HUDEP-2 (cell line): ENCODE data around the gene SPATA33.

ENCODE experiments used
- DNase-seq, 76 experiments: peaks; one replicate each; lab custom pipeline; 2025; ENCODE audit not compliant: unreplicated experiment in 76 of 76; lab: John Stamatoyannopoulos, UW

The SPATA33 gene

DNA sequence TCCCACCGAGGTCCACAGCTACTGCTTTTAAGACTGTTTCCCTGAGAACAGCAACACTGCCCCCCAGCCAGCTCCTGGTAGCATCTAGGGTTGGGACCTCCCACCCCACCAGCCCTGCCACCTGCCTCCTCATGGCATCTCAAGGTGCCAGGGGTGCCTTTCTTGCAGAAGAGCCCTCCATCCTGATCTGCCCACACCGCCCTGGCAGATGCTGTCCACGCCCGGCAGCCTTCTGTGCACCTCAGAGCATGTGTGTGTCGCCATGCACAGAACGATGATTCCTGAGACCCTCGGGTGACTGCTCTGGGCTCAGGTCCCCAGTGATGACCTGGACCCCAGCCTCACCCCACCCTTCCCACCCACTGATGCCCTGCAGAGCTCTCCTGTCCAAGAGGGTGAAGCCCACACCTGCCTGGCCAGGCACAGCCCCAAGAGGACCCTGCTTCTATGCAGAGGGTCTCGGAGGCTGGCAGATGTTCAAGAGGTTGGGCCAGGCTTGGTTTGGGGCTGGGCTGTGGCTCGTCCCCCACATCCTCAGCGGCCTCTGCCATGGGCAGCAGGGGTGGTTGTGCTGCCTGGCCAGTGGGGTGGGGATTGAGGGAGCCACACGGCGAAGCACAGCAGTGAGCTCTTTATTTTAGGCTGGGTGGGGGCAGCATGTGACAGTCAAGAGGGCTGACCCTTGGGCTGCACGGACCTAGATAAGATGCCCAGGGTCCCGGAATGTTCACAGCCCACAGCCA lies 49.1 kb downstream of the SPATA33 start:
- DNase-seq = no peak

GRCh38 chr16:89707695-89708094 lies 50.1 kb downstream of the SPATA33 start:
- no peak for DNase-seq

- DNase-seq = peak in 46 of 76 experiments; percentile 10 to 65 (median 39)
Measured at GRCh38 chr16:89708481-89708931, 50.9 kb downstream of the SPATA33 start.

- no peak for DNase-seq
Measured at GRCh38 chr16:89709166-89709565, 51.5 kb downstream of the SPATA33 start.

GRCh38 chr16:89709716-89710432 lies 52.2 kb downstream of the SPATA33 start:
- peak in 4 of 76 experiments; percentile 10 to 39 (median 23) for DNase-seq

GRCh38 chr16:89710709-89711564 lies 53.3 kb downstream of the SPATA33 start:
- no peak for DNase-seq

DNA sequence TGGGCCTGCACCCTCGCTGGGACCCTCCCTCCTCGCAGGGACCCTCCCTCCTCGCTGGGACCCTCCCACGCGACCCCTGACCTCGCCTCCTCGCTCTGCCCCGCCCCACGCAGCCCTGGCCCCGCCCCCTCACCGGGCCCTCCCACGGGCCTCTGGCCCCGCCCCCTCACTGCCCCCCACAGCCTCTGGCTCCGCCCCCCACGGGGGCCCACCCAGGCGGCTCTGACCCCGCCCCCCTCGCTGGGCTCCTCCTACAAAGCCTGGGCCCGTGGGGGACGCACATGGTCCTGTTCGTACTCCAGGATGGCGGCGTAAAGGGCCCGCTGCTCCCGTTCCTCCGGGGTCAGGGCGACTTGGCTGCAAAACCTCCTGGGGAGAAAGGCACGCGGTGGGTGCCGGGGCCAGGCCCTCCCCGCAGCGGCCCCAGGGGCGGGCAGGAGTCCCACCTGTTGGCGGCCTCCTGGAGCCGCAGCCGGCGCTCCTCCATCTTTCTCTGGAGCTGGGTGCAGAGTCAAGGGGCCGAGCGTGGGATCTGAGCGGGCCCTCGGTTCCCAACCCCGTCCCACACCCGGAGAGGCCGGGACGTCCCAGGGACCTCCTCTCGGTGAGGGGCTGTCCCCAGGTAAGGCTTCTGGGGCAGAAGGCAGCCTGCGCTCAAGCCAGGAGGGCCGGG lies 54.1 kb downstream of the SPATA33 start:
- peak in 68 of 76 experiments; percentile 25 to 86 (median 66) for DNase-seq

GRCh38 chr16:89712274-89712781 lies 54.7 kb downstream of the SPATA33 start:
- DNase-seq = peak in 1 of 76 experiments; percentile 10

GRCh38 chr16:89716493-89716892 lies 58.9 kb downstream of the SPATA33 start:
- DNase-seq = no peak

DNA sequence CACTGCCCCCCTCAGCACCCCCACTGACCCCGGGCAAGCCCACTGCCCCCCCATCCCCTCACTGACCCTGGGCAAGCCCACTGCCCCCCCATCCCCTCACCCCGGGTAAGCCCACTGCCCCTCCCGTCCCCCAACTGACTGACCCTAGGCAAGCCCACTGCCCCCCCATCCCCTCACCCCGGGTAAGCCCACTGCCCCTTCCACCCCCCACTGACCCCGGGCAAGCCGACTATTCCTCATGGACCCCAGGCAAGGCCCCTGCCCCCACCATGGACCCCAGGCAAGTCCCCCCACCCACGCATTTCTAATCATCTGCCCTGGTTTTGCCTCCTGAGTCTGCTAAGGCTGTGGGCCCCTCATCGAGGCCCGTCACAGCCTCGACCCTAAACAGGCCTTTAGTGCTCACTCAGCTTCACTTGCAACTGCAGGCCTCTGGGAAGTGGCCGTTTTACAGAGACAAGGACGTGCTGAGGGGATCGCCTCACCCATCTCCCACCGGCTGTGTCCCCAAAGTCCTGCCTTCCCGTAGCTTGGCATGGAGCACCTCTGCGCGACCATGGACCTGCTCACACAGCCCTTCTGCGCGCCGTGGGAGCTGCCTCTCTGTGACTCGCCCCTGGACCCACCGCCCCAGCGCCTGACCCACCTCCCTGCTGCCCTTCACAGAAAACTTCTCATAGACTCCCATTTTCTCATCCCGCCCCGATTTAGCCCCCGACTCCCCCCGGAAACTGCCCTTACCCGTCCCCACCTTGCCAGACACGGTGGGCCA lies 59.5 kb downstream of the SPATA33 start:
- no peak for DNase-seq

- DNase-seq = peak in 33 of 76 experiments; percentile 12 to 52 (median 21)
Measured at GRCh38 chr16:89717688-89718505, 60.3 kb downstream of the SPATA33 start.
